Memory B cell (primary cell): ENCODE results near the gene SOBP.

ENCODE experiments used
- ATAC-seq: fragments of 150-1000 bp; cut with Tn5 transposase; 2 replicates; pipeline ENCODE4 v1.10.0; 2021; ENCODE audit warnings: low read depth, mild to moderate bottlenecking, moderate library complexity
- DNase-seq, 2 donors: peaks; one replicate each; pipeline ENCODE4 v3.0.0; 2022; ENCODE audit warnings: low spot score in 2 of 2
- H3K27ac Mint-ChIP-seq: one replicate; pipeline ENCODE4 v1.8.0; 2022; ENCODE audit warnings: mild to moderate bottlenecking, moderate library complexity, mixed read lengths
- H3K27me3 Mint-ChIP-seq: one replicate; pipeline ENCODE4 v1.8.0; 2022; ENCODE audit warnings: mixed read lengths
- H3K36me3 Mint-ChIP-seq: one replicate; pipeline ENCODE4 v1.8.0; 2022; ENCODE audit warnings: mild to moderate bottlenecking, mixed read lengths
- H3K4me1 Mint-ChIP-seq: one replicate; pipeline ENCODE4 v1.8.0; 2022; ENCODE audit warnings: mixed read lengths
- H3K4me3 Mint-ChIP-seq: one replicate; pipeline ENCODE4 v1.8.0; 2022; ENCODE audit warnings: mild to moderate bottlenecking, moderate library complexity, mixed read lengths
- H3K9me3 Mint-ChIP-seq: one replicate; pipeline ENCODE4 v1.8.0; 2022; ENCODE audit warnings: mixed read lengths

Gene SOBP

DNA sequence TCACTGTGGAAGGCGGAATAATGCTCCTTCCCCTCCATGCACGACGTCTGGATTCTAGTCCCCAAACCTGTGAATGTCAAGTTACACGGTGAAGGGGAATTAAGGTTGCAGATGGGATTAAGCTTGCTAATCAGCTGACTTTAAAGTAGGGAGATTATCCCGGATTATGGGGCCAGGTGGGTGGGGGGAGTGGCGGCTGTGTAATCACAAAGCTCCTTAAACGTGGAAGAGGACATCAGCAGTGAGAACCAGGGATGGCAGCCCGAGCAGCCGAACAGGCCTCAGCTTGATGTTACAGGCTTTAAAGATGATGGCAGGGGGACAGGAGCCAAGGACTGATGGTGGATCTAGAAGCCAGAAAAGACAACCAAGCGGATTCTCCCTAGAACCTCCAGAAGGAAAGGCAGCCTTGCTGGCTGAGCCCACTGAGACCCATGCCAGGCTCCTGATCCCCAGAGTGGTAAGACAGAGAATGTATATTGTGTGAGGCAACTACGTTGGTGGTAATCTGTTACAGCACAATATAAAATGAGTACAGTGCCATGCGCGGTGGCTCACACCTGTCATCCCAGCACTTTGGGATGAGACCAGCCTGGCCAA is 216.7 kb downstream of the SOBP start:
- H3K4me1 Mint-ChIP-seq = peaks cover 6% of the 10 kb centered on the region
- DNase-seq (no peak), ATAC-seq (no peak)
- H3K27me3 Mint-ChIP-seq = no peaks in the 10 kb centered on the region
- no peak overlapping the region for H3K27ac Mint-ChIP-seq
- H3K9me3 Mint-ChIP-seq = no peaks in the 10 kb centered on the region
- H3K36me3 Mint-ChIP-seq = peaks cover 3% of the 10 kb centered on the region
- no peak overlapping the region for H3K4me3 Mint-ChIP-seq

- H3K36me3 Mint-ChIP-seq = peaks cover 3% of the 10 kb centered on the region
- DNase-seq (no peak), ATAC-seq (no peak)
- H3K4me1 Mint-ChIP-seq = peaks cover 10% of the 10 kb centered on the region
- no peaks in the 10 kb centered on the region for H3K9me3 Mint-ChIP-seq
- H3K4me3 Mint-ChIP-seq = no peak overlapping the region
- no peaks in the 10 kb centered on the region for H3K27me3 Mint-ChIP-seq
- no peak overlapping the region for H3K27ac Mint-ChIP-seq
These were observed 217.7 kb downstream of the SOBP start for GRCh38 chr6:107707346-107708275.

DNA sequence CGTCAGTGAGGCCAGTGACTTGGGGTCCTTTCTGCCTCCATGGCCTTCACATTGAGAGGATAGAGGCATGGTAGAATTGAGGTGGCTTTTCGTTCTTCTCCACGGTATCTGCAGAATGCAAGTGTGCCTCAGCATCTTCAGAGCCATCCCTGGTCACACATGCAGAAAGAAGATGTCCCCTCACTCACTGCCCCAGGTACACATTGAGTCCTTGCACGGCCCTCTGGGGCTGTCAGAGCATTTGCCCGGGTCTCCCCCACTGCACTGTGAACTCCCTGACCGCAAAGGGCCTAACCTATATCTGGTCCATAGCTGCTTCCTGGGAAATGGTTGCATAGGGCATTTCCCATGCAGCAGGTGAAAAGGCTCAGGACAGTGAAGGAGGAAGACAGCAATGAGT is 218.5 kb downstream of the SOBP start:
- H3K4me3 Mint-ChIP-seq = no peak overlapping the region
- H3K4me1 Mint-ChIP-seq = peaks cover 18% of the 10 kb centered on the region
- H3K9me3 Mint-ChIP-seq = no peaks in the 10 kb centered on the region
- H3K27ac Mint-ChIP-seq = no peak overlapping the region
- ATAC-seq = no peak
- H3K36me3 Mint-ChIP-seq = peaks cover 3% of the 10 kb centered on the region
- DNase-seq = no peak
- no peaks in the 10 kb centered on the region for H3K27me3 Mint-ChIP-seq

DNA sequence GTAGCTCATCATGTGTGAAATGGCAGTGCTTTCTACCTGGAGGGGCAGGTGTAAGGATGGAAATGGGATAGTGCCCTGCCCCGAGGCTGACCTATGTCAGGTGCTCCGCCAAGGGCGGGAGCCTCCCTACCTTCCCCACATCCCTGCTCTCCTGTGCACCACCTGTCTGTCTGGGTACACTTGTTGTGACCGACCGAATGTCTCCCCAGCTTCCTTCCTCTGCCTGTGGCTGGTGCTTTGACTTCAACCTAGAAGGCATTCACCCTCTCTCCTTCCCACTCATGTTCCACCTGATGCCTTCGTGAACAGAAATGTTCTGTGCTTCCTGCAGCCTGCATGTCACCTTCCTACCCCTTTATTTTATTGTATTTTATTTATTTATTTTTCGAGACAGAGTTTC is 219.4 kb downstream of the SOBP start:
- DNase-seq (no peak), ATAC-seq (no peak)
- no peaks in the 10 kb centered on the region for H3K27me3 Mint-ChIP-seq
- no peak overlapping the region for H3K4me3 Mint-ChIP-seq
- H3K36me3 Mint-ChIP-seq = peaks cover 3% of the 10 kb centered on the region
- H3K9me3 Mint-ChIP-seq = no peaks in the 10 kb centered on the region
- H3K27ac Mint-ChIP-seq = no peak overlapping the region
- H3K4me1 Mint-ChIP-seq = peaks cover 26% of the 10 kb centered on the region
